OCI-LY1 (cell line): Measurements from ENCODE around the gene PYGB.

Experiments used
- H2AFZ ChIP-seq: fragments of 200-600 bp; sonication (generic), shearing (Covaris generic); 2 replicates; pipeline ENCODE4 v1.6.0; 2014; ENCODE audit warnings: antibody characterized with exemption, mild to moderate bottlenecking, low read length
- H3F3A ChIP-seq: fragments of 200-600 bp; sonication (generic), shearing (Covaris generic); 2 replicates; pipeline ENCODE4 v1.6.0; 2014; ENCODE audit warnings: mild to moderate bottlenecking, antibody characterized with exemption, low read length, moderate library complexity; ENCODE audit not compliant: insufficient read depth
- H3K27ac ChIP-seq: fragments of 200-600 bp; sonication (generic); 2 replicates; pipeline ENCODE4 v1.5.1; 2014; ENCODE audit warnings: low read length, mixed run types, mild to moderate bottlenecking, low read depth; ENCODE audit not compliant: poor library complexity, severe bottlenecking
- H3K27me3 ChIP-seq: fragments of 200-600 bp; sonication (generic); 2 replicates; pipeline ENCODE4 v1.6.0; 2014; ENCODE audit warnings: antibody characterized with exemption, mild to moderate bottlenecking, low read length, moderate library complexity; ENCODE audit not compliant: insufficient read depth
- H3K36me3 ChIP-seq: fragments of 200-600 bp; sonication (generic); 2 replicates; pipeline ENCODE4 v1.6.1; 2014; ENCODE audit warnings: mild to moderate bottlenecking, antibody characterized with exemption, low read length, moderate library complexity, mixed read lengths; ENCODE audit not compliant: insufficient read depth
- H3K4me1 ChIP-seq: fragments of 200-600 bp; sonication (generic); 2 replicates; pipeline ENCODE4 v1.5.1; 2014; ENCODE audit warnings: mild to moderate bottlenecking, low read length, moderate library complexity; ENCODE audit not compliant: insufficient read depth, severe bottlenecking
- H3K4me2 ChIP-seq: fragments of 200-600 bp; sonication (generic), shearing (Covaris generic); 2 replicates; pipeline ENCODE4 v1.6.1; 2014; ENCODE audit warnings: low read length
- H3K4me3 ChIP-seq: fragments of 200-600 bp; sonication (generic); 2 replicates; pipeline ENCODE4 v1.5.1; 2014; ENCODE audit warnings: low read length, low read depth, mild to moderate bottlenecking, mixed read lengths; ENCODE audit not compliant: poor library complexity, severe bottlenecking
- H3K79me2 ChIP-seq: fragments of 200-600 bp; shearing (Covaris generic); 2 replicates; pipeline ENCODE4 v1.6.1; 2016; ENCODE audit warnings: mixed run types, low read length, mixed read lengths; ENCODE audit not compliant: insufficient read depth
- H3K9ac ChIP-seq: fragments of 200-600 bp; sonication (generic), shearing (Covaris generic); 2 replicates; pipeline ENCODE4 v1.6.1; 2014; ENCODE audit warnings: mild to moderate bottlenecking, low read length, mixed read lengths
- H3K9me2 ChIP-seq: fragments of 200-600 bp; sonication (generic), shearing (Covaris generic); 2 replicates; pipeline ENCODE4 v1.6.1; 2014; ENCODE audit warnings: low read depth, mild to moderate bottlenecking, low read length, mixed read lengths
- H3K9me3 ChIP-seq: fragments of 200-600 bp; shearing (Covaris generic); 2 replicates; pipeline ENCODE4 v1.6.1; 2014; ENCODE audit warnings: low read length, mixed read lengths
- H4K20me1 ChIP-seq: fragments of 200-600 bp; sonication (generic), shearing (Covaris generic); 2 replicates; pipeline ENCODE4 v1.6.0; 2016; ENCODE audit warnings: mild to moderate bottlenecking, low read length; ENCODE audit not compliant: insufficient read depth
- EZH2 ChIP-seq: fragments of 200-600 bp; sonication (generic), shearing (Covaris generic); IDR thresholded peaks from 2 replicates; pipeline ENCODE4 v1.8.0; 2017; ENCODE audit warnings: borderline replicate concordance, mixed run types, mild to moderate bottlenecking, antibody characterized with exemption, low read length, moderate library complexity, mixed read lengths
- TF ChIP-seq, protein P1 (sequence below): fragments of 200-600 bp; sonication (generic), shearing (Covaris generic); IDR thresholded peaks from 2 replicates; pipeline ENCODE4 v1.5.1; 2017; ENCODE audit warnings: mild to moderate bottlenecking, antibody characterized with exemption, low read length, moderate library complexity, mixed read lengths

PYGB gene

DNA sequence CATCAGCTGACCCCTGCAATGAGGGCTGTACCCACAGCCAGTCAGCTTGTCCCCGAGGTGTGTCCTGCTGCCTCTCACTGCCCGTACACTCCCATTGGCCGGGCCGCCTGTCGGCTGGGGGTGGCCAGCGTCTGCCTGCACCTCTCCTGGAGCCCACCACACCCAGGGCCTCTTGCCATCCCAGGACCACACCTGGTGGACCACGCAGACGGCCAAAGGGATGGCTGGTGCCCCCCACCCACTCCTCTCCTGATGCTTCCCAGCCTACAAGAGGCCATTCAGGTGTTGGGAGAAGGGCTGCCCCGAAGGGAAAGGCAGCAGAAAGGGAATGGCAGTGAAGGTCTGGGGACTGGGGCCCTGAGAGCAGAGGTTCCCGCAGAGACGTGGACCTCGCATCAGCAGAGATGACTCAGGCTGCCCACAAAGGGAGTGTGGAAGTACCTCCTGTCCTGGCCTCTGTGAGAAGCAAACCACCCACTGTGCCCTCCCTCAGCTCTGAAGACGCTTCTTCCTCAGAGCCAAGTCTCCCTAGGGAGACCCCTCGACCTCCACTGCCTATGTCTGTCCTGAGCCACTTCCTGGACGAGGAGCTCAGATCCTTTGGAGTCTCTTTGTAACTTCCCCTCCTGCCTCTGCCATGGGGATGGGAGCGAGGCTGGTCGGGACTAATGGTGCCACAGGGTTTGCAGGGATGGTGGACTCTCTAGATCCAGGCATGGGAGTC lies 60.9 kb downstream of the PYGB start:
- TF ChIP-seq EZH2 = no peak
- TF ChIP-seq, protein P1, sequence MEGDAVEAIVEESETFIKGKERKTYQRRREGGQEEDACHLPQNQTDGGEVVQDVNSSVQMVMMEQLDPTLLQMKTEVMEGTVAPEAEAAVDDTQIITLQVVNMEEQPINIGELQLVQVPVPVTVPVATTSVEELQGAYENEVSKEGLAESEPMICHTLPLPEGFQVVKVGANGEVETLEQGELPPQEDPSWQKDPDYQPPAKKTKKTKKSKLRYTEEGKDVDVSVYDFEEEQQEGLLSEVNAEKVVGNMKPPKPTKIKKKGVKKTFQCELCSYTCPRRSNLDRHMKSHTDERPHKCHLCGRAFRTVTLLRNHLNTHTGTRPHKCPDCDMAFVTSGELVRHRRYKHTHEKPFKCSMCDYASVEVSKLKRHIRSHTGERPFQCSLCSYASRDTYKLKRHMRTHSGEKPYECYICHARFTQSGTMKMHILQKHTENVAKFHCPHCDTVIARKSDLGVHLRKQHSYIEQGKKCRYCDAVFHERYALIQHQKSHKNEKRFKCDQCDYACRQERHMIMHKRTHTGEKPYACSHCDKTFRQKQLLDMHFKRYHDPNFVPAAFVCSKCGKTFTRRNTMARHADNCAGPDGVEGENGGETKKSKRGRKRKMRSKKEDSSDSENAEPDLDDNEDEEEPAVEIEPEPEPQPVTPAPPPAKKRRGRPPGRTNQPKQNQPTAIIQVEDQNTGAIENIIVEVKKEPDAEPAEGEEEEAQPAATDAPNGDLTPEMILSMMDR = no peak
- Histone ChIP-seq H3K4me3 (no peak overlapping the region), H3K4me1 (peaks cover 14% of the 10 kb centered on the region), H3F3A (no peaks in the 10 kb centered on the region), H3K4me2 (no peak overlapping the region), H4K20me1 (no peaks in the 10 kb centered on the region), H3K27me3 (no peaks in the 10 kb centered on the region), H2AFZ (no peak overlapping the region), H3K9ac (no peak overlapping the region), H3K36me3 (no peaks in the 10 kb centered on the region), H3K9me2 (no peaks in the 10 kb centered on the region), H3K9me3 (no peaks in the 10 kb centered on the region), H3K27ac (no peak overlapping the region), H3K79me2 (no peaks in the 10 kb centered on the region)

DNA sequence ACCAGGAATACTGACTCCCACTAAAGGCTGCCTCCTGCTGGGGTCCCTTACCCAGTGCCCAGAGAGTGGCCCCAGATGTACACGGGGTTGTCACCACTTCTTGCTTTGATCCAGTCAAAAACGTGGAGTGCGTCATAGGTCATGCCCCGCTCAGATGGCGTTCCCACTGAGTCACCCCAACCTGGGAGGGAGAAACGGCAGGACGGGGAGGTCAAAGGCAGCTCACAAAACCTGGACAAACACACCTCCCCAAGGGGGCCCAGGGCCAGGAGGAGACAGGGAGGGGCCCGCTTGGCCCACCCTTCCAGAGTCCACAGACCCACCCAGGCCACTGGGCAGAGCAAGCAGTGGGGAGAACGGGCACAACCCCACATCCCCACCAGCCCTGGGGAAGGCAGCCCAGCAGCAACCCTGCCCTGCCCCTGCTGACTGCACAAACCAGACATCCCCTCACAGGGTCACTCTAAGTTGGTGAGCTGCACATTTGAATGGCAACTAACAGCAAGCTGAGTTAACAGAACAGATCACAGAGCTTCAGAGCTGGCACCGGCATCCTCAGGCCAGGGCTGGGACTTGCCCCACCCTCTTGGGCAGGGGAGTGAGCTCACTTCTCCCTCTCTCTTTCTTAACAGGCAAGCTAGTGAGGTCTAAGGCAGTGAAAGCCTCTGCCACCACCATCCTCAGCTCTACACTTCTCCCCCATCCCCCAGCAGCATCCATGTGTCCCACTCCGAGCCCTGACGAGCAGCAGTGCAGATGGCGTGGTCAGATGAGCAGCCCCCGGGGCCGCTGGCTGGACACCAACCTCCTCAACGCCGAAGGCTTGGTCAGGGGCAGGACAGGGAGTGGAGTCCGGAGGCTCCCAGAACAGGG lies 61.7 kb downstream of the PYGB start:
- H3F3A ChIP-seq = no peaks in the 10 kb centered on the region
- no peak overlapping the region for H2AFZ ChIP-seq
- H3K4me2 ChIP-seq = no peak overlapping the region
- H3K27me3 ChIP-seq = no peaks in the 10 kb centered on the region
- H3K4me3 ChIP-seq = no peak overlapping the region
- no peak overlapping the region for H3K9ac ChIP-seq
- no peaks in the 10 kb centered on the region for H3K9me2 ChIP-seq
- TF ChIP-seq, protein P1 = no peak
- TF ChIP-seq EZH2 = no peak
- peaks cover 5% of the 10 kb centered on the region; the same call in 1 of the 2 replicates for H3K36me3 ChIP-seq
- no peak overlapping the region for H3K27ac ChIP-seq
- H3K79me2 ChIP-seq = no peaks in the 10 kb centered on the region
- H4K20me1 ChIP-seq = no peaks in the 10 kb centered on the region
- peaks cover 14% of the 10 kb centered on the region for H3K4me1 ChIP-seq
- H3K9me3 ChIP-seq = no peaks in the 10 kb centered on the region

DNA sequence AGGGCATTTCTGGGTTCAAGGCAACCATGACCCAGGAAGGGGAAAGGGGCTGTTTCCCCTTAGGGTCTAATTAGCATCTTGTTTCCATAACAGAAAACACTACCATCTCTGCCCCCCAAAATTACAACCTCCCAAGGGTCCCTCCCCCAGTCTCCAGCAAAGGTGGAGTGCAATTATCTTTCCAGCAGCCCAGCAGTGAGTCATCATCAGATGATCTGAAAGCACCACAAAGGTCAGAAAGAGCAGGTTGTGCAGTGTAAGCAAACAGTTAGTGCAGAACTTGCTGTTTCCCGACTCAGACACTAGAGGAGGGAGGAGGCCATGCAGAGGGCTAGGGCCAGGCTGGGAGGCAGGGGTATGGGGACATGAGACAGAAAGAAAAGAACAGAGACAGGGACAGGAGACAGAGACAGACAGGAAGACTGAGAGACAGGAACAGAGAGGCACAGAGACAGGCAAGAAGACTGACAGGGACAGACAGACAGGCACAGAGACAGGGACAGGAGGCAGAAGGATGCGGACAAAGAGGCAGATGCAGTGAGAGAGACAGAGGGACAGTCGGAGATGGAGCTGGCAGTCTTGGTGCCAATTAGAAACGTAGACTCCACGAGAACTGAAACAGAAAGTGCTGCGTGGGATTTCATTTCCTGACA lies 62.5 kb downstream of the PYGB start:
- peak overlapping the region; percentile 51 for H3K27ac ChIP-seq
- no peak overlapping the region for H3K4me3 ChIP-seq
- H2AFZ ChIP-seq = no peak overlapping the region
- peaks cover 5% of the 10 kb centered on the region; the same call in 1 of the 2 replicates for H3K36me3 ChIP-seq
- H3K79me2 ChIP-seq = no peaks in the 10 kb centered on the region
- no peaks in the 10 kb centered on the region for H3K9me3 ChIP-seq
- H4K20me1 ChIP-seq = no peaks in the 10 kb centered on the region
- H3K27me3 ChIP-seq = no peaks in the 10 kb centered on the region
- no peaks in the 10 kb centered on the region for H3F3A ChIP-seq
- peak overlapping the region; percentile 14; the same call in 1 of the 2 replicates for H3K4me2 ChIP-seq
- peak overlapping the region; percentile 10; the same call in 1 of the 2 replicates for H3K9ac ChIP-seq
- peaks cover 14% of the 10 kb centered on the region for H3K4me1 ChIP-seq
- TF ChIP-seq, protein P1 = peak; percentile 64
- TF ChIP-seq EZH2 = no peak
- no peaks in the 10 kb centered on the region for H3K9me2 ChIP-seq
